DMS114 treated with DMSO at 0.1 percent for 48 hours (cell line): Measurements from ENCODE around the gene MSTO1.
"Not testable (repeated sequence)": the region's sequence is repeated elsewhere in the genome, so short reads cannot be mapped to it uniquely, and the experiment has no call there.

Source experiments
- DNase-seq: peaks from one replicate; lab custom pipeline; 2025; ENCODE audit not compliant: unreplicated experiment; lab: John Stamatoyannopoulos, UW

Gene MSTO1

DNA sequence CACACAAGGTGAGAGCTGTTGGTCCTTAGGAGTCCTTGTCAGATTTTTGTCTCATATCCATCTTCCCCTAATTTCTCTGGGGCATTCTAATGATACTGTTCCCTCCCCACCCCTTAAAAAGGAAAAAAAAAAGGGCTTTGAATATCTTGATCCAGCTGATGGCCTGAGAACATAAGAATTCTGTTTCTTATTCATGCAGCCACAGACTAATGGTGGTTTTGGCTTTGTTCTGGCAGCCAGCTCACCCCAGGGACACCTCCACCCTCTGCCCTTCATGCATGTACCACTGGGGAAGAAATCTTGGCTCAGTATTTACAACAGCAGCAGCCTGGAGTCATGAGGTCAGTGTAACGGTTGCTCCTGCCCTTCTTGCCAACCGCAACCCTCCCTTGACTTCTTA is 3.2 kb downstream of the MSTO1 start:
- DNase-seq = not testable (repeated sequence)

DNA sequence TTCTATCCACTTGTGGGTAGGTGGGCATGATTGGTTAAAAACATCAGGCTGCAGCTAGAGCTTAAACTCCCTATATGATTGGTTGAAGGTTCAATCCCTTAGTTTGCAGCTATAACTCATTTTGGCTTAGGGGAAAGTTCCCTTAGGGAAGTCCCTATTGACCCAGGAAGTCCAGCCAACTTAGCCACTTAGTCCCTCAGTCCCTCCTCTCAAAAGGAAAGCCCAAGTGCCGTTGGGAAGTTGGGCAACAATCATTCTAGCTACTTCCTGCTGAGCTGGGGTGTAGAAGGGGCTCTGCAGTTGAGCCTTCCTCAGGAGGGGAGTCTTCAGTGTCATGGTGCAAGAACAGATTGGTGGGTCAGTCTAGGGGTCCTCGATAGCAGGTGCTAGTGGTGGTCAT is 12.2 kb downstream of the MSTO1 start:
- no peak for DNase-seq

DNA sequence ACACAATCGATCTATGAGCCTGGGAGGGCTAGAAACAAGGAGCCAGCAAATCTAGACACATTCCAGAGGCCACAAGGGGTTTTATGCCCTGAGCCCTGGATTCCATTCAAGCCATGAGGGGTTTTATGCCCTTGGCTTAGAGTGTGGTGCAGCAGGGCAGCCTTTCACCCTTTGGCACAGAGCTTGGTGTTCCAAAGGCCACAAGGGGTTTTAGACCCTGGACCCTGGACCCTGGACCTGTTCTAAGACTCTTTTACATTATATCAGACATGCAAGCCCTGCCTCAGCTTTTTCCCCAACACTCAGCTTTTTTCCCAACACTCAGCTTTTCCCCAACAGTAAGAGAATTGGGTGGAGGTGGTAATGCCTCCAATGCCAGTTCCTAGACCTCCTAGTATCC is 13.3 kb downstream of the MSTO1 start:
- DNase-seq = no peak

DNA sequence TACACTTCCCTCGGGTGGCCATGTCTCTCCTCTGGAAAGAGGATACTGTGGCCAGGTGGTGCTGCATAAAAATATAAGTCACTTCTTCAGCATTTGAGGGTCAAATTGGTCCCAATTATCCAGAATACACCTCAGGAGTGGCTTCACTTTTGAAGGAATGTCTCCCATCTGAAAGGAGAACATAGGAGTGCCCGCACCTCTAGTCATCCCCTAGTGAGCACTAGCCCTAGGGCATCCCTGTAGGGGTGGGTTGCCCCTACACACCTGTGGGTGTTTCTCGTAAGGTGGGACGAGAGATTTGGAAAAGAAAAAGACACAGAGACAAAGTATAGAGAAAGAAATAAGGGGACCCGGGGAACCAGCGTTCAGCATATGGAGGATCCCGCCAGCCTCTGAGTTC is 16.4 kb downstream of the MSTO1 start:
- DNase-seq = not testable (repeated sequence)

DNA sequence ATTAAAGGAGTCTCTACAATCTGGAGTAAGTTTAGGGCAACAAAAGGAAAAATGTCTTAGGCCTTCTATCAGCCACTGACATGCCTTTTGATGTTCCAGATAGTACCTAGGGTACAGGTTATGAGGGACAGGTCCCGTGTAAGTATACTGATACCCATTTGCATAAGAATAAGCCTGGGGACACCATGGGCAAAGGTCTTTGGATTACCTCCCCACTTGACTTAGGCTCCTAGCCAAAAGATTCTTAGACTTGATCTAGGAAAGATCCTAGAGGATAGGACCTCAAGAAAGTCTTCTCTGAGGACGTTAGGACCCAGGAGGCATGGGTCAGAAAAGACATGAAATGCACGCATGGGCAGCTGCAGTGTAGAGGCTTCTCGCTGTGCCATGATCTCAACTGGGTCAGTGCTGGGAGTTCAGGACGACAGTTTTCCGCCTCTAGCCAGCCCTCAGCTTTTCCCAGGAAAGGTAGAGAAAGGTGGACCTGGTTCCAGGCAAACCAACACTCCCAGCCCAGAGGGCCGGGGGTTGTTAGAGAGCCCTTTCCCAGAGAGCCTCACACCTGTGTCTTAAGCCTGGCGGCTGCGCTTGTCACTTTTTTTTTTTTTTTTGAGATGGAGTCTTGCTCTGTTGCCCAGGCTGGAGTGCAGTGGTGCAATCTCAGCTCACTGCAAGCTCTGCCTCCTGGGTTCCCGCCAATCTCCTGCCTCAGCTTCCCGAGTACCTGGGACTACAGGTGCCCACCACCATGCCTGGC is 26.6 kb downstream of the MSTO1 start:
- DNase-seq = no peak

DNA sequence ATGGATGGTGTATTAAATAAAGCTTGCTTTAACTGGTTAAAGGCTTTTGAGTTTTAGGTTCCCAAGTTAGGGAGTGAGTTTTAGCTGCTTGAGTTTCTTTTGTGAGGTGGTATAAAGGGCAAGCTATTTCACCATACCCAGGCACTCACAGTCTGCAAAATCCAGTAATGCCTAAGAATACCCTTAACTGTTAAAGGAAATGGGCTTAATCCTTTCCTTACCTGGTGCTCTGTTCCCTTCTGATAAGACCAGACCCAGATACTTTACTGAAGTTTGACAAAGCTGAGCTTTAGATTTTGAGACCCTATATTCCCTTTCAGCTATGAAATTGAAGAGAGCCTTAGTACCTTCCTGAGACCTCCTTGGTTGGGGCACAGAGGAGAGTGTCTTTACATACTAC is 30.3 kb downstream of the MSTO1 start:
- DNase-seq = no peak

DNA sequence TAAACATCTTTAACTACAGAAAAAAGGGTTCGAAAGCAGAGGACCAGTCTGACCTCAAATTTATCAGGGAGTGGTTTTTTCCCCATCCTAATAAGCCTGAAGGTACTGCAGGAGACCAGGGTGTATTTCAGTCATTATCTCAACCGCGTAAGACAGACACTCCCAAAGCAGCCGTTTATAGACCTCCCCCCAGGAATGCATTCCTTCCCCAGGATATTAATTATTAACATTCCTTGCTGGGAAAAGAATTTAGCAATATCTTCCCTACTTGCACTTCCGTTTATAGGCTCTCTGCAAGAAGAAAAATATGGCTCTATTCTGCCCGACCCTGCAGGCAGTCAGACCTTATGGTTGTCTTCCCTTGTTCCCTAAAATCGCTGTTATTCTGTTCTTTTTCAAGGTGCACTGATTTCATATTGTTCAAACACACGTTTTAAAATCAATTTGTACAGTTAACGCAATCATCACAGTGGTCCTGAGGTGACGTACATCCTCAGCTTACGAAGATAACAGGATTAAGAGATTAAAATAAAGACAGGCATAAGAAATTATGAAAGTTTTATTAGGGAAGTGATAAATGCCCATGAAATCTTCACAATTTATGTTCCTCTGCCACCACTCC is 32.7 kb downstream of the MSTO1 start:
- DNase-seq = not testable (repeated sequence)

DNA sequence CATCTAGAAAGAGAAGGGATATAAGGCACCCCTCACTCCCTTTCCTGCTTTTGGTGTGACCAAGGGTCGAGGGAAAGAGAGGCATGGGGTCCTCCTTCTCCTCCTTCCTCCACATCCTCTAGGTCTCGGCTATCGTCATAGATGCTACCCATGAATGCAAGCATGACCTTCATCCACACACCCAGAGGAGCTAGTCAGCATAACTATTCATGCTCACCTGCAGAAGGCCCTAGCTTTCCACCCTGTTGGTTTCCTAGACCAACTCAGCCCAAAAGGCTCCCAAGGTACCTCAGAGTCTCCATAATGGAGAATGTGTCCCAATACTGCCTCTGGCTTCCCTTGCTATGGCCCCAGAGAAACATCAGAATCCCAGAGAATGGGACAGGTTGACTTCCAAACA is 33.2 kb downstream of the MSTO1 start:
- no peak for DNase-seq

DNA sequence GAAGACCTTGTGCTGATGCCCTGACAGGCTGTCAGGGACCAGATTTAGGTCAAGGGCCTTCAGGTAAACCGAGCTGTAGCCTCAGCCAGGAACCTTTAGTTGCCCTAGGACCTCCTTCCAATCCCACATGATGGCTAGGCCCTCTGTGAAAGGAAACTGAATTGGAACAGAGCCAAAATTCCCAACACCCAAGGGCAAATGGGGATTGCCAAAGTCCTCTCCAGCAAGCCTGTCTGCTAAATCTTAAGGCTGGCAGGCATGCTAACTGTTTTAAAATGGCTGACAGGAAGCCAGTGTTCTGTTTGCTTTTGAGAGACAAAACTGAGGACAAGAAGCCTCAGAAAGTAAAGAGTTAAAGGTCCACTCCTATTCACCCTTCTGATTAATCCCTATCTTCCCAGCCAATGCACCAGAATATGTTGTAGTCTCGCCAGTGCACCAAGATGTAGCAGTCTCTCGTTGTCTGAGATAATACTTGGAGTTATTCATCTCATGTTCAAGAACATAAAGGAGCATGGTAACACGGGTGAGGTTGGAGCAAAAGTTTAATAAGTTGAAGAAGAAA is 35.1 kb downstream of the MSTO1 start:
- DNase-seq = no peak

DNA sequence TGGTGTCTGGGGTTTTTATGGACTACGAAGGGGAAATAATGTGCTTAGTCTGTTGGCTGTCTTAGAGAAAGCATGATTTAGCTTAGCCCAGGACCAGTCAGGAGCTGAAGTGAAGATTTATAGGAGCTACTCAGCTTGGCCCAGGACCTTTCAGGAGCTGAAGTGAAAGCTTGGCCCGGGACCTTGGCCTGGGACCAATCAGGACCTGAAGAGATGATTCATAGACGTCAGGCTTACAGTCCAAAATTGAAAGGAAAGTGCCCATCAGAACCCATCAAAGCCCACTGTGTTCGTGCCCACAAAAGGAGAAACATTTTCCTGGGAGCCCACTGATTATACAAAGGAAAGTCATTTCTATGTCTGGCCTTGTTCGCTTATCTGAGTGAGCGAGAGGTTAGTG is 35.6 kb downstream of the MSTO1 start:
- DNase-seq = no peak

DNA sequence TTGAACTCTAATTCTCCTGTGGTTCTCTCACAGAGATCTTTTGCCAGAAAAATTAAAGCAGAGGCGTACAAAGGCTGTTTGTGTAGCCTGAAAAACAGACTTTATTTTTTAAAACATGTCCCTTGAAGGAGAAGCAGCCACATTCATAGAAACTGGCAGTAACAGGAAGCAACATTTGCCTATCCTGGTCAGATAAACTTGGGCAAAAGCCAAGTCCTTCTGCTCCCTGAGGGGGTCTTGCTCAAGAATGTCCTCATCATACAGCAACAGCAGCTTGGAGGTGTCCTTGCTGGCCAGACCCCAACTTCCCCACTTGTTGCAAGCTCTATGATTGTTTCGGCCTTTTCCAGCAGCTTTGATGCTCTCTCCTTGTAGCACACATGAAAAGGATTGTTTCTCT is 36.3 kb downstream of the MSTO1 start:
- DNase-seq = no peak

DNA sequence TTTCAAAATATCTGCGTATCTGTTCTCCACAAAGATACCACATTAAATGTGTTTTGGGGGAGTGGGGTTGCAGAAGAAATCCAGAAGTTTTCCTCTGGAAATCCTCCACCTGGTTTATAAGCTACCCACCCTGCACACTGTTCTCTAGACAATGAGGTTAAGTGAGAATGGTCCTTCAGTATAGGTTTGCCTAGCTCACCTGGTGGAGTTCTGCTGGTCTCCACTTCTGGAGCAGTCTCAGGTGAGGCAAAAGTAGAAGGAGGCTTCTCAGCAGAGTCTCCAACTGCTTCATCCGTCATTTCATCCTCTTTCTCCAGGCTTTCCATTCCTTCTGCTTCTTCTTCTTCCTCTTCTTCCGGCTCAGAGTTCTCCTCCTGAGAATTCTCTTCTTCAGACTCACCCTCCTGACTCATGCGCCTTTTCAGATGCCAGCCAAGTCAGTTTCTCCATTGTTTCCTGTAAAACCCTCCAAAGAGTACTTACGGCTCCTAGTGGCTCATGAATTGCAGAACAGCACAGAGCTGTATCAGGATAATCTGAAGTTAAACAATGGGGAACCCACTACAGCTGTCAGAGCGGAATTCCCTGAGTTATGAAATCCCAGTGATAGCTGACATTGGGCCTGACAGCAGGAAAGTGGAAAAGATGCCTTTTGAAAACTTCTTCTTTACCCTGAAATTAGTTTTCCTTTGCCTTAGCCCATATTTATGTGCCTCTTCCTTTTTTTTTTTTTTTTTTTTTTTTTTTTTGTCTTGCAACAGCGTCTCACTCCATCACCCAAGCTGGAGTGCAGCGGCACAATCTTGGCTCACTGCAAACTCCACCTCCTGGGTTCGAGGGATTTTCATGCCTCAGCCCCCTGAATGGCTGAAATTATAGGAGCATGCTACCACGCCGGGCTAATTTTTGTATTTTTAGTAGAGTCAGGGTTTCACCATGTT is 38.5 kb downstream of the MSTO1 start:
- DNase-seq = peak; percentile 54

DNA sequence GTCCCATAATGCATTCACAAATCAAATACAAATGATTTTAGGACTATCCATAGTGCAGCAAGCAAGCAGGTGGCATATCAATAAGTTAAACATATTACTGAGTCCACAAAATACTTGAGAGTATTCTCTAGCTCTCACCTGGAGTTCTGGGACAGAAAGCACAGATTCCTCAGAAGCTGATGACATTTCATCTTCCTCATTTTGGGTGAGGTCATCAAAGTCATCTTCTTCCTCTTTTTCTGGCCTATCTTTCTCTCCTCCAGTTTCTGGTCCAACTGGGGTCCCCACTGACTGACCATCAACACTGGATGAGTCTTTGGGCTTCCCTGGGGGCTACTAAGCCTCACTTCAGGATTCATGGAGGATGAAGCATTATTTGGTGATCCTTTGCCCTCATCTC is 39.7 kb downstream of the MSTO1 start:
- DNase-seq = no peak

DNA sequence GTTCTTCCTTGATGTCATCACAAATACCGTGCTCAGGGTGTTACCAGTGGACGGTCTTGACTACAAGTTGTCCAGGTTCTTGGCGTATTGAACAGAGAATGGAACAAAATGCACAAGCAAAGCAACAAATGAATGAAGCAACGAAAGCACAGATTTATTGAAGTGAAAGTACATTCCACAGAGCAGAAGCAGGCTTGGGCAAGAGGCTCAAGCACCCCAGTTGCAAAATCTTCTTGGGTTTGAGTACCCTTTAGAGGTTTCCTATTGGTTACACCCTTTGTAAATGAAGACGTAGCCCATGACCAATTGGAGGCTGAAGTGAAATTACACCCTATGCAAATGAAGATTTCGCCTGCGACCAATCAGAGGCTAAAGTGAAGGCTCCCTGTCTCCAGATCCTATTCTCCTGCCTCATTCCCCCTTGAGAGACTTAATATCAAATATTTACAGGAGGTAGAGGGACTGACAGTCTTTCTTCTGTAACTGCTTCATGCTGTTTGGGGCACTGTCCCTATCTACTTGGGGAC is 40.3 kb downstream of the MSTO1 start:
- DNase-seq = no peak

DNA sequence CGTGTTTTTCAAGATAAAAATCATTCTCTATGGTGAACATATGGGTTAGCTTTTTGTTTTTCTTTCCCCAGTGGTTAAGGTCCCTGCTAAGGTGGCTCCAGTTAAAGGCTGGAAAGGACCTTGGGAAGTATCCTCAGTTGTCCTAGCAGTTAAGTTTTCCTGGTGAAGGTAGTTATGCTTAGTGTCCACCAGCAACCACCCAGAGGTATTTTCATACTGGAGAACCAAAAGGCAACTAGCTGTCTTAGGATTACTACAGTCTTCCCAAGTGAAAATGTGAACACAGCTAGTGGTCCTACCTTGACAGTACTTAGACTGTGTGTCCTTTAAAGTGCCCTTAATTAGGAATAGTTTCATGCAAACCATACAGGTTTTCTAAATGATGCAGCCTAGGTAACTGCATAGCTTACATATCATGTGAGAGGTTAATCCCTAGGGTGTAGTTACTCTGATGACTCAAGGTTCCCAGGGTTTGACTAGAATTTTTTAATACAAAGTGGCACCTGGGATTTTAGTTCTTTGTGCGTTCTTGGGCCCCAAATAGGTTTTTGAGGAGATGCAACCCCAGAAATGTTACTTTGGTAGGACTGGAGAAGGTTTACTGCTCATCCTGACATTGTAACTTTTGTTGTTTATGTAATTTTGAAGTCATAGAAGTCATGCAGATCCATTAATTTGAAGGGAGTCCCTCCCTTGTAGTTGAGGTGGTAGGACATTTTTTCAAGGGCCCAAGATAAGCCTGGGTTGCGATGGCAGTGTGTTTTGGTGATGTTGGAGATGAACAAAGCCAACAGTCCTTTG is 42.0 kb downstream of the MSTO1 start:
- no peak for DNase-seq

DNA sequence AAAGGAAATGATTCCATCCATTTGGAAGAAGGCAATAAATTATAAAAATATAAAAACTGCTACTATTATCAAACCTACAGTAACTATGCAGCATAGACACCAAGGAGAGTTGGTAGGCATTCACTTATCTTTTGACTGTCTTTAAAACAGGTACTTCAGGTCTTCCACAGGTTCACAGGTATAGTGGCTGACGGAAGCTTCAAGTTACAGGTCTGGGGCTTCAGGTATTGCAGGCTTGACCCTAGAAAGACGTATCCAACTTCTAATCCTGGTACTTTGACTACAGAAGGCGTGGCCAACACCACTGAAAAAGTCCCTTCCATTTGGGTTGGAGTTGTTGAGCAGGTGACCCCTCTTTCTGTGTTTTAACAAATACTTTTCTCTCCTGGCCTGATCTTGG is 42.9 kb downstream of the MSTO1 start:
- DNase-seq = no peak

DNA sequence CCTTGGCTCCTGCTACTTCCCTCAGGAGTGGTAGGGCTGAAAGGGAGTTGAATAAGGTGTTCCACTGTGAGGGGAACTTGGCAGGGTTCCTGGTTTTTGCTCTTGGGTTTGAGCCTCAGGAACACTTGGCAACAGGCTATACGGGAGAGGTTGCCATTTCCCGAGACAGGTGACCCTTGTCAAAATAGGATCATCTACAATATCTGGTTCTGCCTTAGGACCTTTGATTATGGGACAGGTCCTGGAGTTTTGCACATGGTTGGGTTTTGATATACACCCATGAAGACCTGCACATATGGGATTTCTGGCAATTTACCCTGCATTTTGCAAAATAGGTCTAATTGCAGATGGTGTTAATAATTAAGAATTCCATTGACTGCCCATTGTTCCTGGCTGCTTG is 47.4 kb downstream of the MSTO1 start:
- no peak for DNase-seq

DNA sequence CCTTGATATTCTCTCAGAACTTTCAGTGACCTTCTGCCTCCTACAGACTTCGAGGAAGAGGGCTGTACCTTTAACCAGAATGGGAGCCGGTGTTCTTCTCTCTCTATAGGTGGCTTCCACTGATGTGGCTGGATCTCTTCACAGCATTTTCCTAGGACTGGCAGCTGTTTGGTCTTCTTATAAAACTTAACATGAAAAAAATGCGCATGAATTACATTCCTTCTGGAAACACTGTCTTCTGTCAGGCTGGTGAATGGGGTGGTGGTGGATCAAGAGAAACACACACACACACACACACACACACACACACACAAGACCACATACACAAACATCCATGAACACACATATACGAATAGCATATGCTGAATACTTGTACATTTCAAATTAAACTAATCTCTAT is 51.2 kb downstream of the MSTO1 start:
- DNase-seq = not testable (repeated sequence)
